GOT3 (cell line): ENCODE data around the gene ZBTB20.

Source experiments
- DNase-seq: peaks from one replicate; lab custom pipeline; 2025; ENCODE audit warnings: mixed read lengths; lab: John Stamatoyannopoulos, UW

The ZBTB20 gene

GRCh38 chr3:114332342-114333179 is 814.5 kb downstream of the ZBTB20 start:
- DNase-seq, result no peak

DNA sequence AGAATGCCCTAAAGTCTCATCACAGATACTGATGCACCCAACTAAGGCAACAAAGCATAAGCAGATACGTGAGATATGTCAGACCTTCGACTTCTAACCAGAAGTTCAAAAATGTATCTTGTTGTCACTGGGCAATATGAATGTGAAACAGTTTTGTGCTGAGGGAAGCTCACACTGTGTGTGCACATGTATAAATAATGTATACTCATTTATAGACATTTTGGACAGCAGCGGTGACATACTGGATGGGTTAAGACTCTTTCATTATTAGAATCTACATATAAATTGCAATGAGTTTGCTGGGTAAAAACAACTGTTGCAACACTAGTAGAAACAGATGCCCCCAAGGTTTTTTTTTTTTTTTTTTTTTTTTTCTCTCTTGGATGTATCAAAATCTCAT is 815.4 kb downstream of the ZBTB20 start:
- no peak for DNase-seq

DNA sequence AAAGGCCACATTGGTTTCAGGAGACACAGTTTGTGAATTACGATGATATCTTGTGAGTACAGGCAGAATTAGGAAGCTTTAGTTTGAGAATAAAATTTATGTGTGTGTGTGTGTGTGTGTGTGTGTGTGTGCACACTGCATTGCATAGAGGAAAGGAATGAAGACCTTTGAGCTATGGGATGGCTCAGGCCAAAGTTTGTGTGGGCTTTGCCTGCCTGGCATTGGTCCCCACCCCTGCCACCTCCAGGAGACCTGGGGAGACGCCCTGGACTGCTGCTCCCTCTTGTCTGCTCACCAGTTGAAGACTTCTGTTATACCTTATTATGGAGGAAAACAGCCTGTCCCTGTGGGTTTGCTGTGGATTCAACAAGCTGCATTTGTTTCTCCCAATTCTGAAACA is 816.1 kb downstream of the ZBTB20 start:
- no peak for DNase-seq

- no peak for DNase-seq
Observed at GRCh38 chr3:114329823-114330222, 817.3 kb downstream of the ZBTB20 start.

GRCh38 chr3:114328345-114328744 is 818.7 kb downstream of the ZBTB20 start:
- DNase-seq, result no peak

DNA sequence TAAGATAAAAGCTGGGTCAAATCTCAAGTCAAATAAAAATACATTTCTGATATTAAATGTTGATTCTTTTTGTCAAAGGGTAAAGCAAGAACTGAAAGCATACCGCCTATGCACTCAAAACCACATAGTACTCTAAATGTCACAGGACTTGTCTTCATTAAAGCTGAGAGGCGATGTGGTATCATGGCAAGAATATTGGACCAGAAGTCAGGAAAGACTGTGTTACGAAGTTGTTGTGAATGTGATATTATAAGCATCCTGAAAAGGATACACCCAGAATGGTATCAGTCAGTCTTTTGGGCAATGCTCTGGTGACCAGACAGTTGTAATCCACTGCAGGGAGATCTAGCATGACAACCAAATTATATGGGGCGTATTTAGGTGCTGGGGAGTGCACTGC is 819.4 kb downstream of the ZBTB20 start:
- no peak for DNase-seq

DNA sequence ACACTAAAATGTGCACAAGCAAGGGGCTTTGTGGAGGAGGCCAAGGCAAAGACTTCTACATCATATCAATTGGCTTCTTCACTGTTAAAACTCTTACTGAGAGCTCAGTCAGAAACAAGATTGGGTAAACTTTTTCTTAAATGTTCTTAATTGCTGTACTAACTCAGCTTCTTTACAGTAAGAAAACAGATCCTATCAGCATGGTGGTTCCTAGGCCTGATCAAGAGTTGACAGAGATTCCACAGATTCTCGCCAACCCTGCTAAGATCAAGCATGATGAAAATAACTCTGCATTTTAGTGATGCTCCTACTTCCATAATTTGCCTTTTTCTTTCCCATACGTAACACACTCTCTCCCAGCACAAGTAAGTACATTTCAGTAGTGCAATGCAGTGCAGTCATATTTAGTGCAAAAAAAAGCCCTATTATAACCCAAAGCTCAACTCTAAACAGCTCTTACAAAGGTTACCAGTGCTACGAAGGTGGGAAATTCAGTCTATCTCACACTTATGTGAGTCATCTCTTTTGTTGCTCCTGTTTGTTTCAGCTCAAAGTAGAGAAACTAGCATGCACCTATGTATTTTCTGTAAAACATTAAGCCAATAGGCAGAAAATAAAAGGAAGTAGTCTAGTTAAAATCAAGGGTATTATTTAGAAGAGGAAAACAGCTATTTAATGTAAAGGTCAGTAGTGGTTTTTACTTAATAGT is 823.4 kb downstream of the ZBTB20 start:
- DNase-seq, result no peak

DNA sequence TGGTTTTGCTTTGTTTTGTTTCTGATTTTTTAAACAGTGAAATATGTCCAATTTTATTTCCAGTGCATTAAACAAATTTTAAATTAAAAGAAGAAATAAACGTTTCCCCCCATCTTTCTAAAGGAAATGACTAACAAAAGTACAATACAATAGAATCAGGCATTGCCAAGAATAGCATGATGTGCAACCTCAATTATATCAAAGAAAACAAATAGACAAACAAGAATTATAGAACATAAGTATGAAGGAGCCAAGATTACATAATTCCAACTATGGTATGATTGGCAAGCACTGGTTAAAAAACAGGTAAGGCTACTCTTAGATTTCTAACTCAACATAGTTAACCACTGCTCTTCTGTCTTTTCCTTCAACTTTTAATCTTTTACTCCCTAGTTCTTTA is 826.8 kb downstream of the ZBTB20 start:
- DNase-seq, result no peak

- no peak for DNase-seq
Observed at GRCh38 chr3:114319453-114319852, 827.6 kb downstream of the ZBTB20 start.

DNA sequence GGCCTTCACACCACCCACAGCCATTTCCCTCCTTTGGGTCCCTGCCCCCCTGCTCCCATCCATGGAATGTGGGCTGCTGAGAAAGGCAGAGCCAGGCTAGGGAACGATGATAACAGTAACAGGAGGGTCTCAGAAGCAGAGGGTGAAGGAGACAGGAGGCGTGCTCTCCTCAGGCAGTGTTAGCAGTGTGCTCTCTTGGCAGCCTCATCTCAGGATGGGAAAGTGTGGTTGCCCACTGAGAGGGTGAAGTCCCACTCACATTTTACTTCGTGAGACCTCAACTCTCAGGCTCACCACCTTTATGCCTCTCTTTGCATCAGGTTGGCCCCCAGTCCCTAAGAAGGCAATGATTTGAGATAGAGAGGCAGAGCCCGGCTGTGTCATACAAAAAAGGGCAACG is 828.8 kb downstream of the ZBTB20 start:
- DNase-seq, result no peak

DNA sequence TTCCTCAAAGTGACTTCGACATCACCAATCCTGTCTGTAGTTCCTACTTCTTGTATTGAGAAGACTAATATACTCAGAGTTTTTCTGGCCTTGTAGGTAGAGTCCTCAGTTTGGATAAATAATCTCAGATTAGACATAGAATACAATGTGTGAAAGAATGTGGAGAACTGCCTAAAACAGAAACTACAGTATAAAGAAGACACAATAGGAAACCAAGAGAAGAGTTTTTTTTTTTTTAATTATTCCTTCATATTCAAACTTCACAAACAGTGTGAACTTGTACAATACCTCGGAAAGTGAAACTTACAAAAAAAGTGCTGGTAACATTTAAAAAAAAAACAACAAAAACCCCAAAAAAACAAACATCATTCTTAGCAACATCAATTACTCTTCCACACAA is 832.8 kb downstream of the ZBTB20 start:
- DNase-seq, result no peak

DNA sequence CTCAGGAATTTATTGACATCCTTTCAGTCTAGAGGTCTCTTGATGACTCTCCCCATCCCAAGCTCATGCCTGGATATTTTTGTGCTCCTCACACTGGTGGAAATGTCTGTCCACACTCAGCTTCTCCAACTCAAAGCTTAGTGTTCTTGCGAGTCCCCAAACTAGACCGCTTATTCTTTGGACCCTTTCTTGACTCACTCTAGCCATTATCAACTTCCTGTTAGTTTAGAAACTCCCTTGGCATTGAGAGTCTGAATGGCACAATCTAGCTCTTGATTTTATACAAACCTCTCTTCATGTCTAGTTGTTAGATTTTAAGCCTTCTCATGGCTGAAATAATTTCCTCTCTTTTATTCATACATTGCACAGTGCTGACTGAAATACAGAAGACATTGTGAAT is 833.7 kb downstream of the ZBTB20 start:
- no peak for DNase-seq

- no peak for DNase-seq
Observed at GRCh38 chr3:114310695-114311094, 836.4 kb downstream of the ZBTB20 start.

- no peak for DNase-seq
Observed at GRCh38 chr3:114308830-114309229, 838.3 kb downstream of the ZBTB20 start.

DNA sequence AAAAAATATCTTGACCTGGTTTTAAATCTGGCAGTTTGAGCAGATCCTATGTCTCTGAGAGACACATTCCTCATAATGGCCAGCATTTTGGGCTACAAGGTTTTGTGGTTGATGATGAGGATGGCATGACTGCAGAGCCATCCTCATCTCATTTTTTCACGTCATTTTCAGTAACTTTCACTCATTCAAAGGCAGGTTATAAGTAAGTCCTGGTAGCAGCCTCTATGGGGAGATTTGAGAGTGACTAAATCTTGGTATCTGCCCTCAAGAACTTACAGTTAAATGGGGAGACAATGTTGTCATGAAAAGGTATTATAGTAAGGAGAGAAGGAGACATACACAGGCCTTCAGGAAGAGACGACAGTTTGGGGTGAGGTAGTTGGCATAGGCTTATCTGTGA is 838.7 kb downstream of the ZBTB20 start:
- DNase-seq, result no peak

DNA sequence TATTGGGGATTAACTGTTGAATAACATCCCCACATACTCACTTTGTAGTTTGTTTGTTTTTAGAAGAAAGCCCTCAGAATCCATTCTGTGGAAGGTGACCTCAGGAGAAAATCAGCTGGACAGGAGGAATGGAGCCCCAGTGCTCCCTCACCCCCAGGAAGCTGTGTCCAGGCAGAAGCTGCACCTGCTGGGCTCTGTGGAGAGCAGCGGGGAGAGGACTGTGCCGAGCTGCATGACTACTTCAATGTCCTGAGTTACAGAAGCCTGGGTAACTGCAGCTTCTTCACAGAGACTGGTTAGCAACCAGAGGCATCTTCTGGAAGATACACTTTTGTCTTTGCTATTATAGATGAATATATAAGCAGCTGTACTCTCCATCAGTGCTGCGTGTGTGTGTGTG is 839.3 kb downstream of the ZBTB20 start:
- no peak for DNase-seq

GRCh38 chr3:114307222-114307830 is 839.8 kb downstream of the ZBTB20 start:
- no peak for DNase-seq

DNA sequence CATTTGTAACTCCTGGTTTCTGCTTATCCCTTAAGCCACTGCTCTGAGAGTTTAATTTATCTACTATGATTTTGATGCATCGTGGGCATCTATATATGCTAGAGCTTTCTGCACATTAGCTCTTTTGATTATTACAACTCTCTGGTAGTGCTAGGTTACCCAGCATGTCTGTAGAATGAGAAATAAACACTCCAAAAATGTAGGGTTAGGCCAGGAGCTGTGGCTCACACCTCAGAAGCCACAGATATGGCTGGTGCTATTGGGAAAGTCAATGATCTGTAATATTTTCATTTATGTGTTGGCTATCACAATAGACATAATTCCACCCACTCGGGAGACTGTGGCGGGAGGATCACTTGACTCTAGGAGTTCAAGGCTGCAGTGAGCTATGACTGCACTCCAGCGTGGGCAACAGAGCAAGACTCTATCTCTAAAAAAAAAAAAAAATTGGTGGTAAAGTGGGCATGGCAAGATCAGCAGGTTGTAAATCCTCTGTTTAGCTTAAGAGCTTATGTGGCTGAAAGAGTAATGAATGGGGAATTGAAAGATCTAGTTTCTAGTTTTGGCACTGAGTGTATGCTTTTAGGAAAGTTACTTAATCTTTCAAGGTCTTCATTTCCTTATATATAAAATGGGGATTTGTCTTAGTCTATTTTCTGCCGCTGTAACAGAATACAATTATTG is 847.0 kb downstream of the ZBTB20 start:
- no peak for DNase-seq

DNA sequence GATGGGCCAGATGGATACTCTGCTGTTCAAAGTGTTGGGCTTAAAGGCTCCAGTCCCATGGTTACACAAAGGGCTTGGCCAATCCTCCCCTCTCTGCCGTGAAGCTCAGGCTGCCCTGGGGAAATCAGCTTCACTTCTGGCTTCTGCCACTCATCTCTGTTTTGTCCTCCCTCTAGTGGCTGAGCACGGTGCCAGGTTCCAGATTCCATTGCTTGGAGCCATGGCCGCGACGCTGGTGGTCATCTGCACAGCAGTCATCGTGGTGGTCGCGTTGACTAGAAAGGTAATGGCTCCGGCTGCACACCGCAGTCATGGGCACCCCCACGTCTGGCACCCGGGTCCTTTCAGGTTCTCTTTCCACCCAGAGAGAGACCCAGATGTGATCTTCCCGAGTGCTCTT is 847.7 kb downstream of the ZBTB20 start:
- no peak for DNase-seq

- DNase-seq, result no peak
Observed at GRCh38 chr3:114295946-114296345, 851.1 kb downstream of the ZBTB20 start.

DNA sequence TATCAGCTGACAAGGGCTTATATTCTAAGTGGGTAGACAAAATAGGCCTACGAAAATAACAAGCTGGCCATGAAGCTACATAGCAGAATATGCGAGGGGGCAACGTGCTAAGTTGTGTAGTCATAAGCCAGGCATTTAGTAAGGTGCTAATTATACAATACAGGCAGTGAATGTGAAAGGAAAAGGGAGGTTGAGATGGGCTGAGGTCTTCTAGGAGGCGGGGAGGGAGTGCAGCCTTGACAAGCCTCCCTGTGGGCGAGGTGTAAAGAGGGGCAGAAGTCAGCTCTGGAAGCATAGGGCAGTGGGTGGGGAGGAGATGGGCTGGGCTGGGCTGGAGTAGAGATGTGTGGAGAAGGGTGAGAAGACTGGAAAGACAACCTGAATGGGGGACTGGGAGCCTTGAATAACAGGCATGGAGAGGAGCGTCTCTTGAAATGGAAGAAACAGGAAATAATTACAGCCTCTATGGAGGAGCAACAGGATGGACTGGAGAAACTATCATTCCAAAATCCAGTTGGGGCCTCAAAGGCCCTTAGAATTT is 852.1 kb downstream of the ZBTB20 start:
- no peak for DNase-seq

DNA sequence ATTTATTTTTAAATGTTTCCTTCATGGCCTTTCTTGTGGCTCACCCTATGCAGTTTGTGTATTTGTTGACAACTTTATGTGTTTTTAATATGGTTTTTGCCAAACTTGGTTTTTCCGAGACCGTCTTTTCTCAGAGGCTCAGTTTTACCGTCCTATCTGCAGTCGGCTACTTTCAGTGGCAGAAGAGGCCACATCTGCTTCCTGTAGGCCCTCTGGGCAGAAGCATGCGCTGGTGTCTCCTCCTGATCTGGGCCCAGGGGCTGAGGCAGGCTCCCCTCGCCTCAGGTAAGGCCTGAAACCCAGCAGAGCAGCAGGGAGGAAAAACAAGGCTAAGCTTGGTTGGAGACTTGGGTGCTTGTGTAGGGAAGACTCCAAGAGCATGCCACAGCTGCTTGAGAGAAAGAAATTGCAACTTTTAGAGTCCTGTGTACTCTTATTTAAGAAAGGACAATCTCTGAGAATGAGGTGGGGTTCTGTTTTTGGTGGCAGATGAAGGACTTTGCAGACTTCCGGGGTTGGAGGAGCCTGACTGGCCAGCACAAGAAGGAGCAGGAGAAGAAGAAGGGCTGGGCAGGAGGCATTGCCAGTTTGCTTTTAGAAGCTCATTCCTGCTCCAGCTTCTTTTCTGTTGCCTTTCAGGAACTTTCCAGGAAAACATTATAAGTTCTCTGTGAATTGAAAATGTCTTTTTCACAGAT is 853.1 kb downstream of the ZBTB20 start, which contains the start of gene TIGIT:
TSS of gene TIGIT (plus strand) at position 191 of the 698 bp plus-strand sequence. CDS start at position 225, 34 bp downstream.
- DNase-seq, result no peak
